OCI-M1 (cell line): Measurements from ENCODE around the gene SMIM7.
"Not testable (repeated sequence)": the region's sequence is repeated elsewhere in the genome, so short reads cannot be mapped to it uniquely, and the experiment has no call there.

Experiments used
- DNase-seq: peaks from one replicate; lab custom pipeline; 2025; lab: John Stamatoyannopoulos, UW

SMIM7 gene

DNA sequence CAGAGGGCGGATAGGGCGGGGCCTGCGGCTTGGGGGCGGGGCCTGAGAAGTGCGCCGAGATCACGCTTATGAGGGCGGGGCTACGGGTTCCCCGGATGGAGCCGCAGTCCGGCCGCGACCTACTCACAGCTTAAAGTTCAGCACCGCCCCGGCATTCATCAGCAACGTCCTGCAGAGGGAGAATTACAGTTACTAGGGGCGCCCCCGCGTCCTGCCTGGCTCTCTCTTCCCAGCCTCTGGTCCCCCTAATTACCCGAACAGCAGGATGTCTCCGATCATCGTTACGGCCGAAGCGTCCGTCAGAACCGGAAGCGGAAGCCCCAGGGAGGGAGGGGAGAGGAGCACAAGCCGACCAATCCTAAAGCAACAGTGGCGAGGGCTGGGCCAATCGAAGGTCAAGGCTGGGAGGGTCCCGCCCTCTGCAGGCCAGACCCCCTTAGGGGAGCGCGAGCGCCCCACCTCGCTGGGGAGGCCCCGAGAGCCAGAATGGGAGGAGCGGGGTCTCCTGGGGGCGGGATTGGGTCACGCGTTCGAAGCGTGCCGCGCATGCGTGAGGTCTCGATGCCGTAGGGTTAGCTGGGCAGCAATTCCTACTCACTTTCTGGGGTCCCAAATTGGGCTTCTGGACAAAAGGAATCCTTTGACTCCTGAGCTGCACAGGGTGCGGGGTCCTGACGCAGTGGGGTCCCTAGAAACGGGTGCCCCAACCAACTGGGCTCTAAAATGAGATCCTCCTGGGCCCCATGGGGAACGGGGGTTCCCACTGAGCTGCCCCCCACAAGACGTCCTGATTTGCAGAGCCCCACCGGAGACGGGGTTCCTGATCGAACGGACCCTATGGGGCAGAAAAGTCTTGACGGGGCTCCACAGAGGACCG, at the start of gene SMIM7:
Gene SMIM7 (minus strand): TSS at position 313 of the 877 bp plus-strand sequence. CDS start 34 bp downstream, at position 279.
- peak; percentile 100 for DNase-seq

DNA sequence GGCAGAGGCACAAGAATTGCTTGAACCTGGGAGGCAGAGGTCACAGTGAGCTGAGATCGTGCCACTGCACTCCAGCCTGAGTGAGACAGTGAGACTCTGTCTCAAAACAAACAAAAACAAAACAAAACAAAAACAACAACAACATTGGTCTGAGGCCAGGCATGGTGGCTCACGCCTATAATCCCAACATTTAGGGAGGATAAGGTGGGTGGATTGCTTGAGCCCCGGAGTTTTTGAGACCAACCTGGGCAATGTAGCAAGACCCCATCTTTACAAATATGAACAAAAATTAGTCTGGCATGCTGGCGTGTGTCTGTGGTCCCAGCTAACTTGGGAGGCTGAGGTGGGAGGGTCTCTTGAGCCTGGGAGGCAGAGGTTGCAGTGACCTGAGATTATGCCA, 43.7 kb upstream of the SMIM7 start:
- no peak for DNase-seq

DNA sequence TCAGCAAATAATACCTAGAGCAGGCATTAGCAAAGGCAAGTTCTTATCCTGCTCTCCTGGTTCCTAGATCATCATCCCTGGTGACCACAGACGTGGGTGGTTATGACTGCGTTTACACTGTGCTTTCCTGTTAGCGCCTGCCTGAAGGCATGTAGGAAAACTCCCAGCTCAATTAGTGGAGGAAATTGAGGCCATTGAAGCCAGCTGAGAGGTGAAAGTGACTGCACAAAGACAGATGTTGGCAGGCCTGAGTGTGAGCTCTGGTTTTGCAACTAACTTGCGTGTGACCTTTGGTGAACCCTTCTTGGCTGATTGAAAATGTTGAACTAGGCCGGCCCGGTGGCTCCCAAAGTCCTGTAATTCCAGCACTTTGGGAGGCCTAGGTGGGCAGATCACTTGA, 42.2 kb upstream of the SMIM7 start:
- no peak for DNase-seq

DNA sequence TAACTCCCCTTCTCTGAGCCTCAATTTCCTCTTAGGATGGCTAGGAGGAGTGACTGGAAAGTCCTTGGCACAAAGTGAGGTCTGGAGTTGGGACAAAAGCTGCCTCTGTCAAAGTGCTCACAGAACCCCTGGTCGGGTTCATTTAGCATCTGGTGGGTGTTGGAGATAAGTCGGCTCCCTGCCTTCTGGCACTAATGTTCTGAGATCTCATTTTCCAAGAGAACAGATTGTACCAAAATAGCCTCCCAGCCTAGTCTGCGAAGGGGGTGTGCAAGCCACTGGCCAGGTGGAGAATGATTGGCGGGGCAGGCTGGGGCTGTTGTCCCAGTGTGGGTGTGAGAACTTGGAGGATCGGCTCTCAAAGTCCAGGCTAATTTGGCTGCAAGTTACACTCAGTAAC, 39.0 kb upstream of the SMIM7 start:
- DNase-seq: no peak

DNA sequence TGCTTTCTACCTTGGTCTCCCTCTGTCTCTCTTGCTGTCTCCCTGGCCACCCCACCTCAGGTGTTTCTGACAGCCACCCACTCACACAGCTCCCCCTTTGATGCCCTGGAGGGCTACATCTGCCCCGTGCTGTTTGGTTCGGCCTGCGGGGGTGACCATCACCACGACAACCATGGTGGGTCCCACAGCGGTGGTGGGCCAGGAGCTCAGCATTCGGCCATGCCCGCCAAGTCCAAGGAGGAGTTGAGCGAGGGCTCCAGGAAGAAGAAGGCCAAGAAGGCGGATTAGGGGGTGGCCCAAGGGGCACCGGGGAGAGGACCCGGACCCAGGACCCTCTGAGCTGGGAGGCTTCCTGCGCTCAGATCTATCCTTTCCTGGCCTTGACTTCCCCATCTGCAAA, 28.1 kb upstream of the SMIM7 start:
- DNase-seq: no peak

DNA sequence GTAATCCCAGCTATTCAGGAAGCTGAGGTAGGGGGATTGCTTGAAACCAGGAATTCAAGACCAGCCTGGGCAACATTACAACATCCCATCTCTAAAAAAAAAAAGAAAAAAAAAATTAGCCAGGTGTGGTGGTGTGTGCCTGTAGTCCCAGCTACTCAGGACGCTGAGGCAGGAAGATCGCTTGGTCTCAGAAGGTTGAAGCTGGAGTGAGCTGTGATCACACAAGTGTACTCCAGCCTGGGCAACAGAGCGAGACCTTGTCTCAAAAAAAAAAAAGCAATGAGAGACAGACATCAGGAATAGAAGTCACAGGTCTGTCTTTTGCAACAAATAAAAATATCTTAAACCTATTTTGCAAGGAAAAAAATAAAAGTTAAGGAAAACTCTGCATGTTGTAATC, 24.3 kb upstream of the SMIM7 start:
- DNase-seq: no peak

DNA sequence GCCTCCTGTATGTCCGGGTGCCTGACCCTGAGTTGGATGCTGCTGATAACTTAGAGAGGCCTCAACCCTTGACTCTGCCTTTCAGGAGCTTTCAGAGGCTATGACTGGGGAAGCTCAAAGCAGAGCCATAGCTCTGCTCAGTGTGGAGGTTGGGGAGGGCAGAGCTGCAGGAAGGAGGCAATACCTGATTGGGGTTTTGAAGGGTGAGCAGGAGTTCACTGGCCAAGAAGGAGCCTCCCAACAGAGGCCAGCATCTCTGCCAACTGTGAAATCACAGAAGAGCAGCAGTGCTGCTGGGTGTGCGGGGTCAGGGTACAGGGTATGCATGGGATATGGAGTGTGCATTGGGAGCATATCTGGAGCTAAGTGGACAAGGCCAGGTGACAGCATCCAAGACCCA, 22.6 kb upstream of the SMIM7 start:
- DNase-seq: no peak

DNA sequence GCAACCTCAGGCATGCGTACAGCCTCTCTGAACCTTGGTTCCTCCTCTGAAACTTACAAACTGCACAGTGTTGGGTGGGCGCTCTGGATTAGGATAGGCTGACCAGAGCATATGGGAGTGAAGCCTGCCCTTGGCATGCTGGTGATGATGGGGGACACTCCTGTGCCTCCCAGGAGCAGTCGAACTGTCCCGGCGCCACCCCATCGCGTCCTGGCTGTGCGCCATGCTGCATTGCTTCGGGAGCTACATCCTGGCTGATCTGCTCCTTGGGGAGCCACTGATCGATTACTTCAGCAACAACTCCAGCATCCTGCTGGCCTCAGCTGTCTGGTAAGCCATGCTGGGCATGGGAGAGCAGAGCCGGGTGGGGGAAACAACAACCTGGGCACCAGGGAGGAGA, 19.9 kb upstream of the SMIM7 start:
- DNase-seq: no peak

DNA sequence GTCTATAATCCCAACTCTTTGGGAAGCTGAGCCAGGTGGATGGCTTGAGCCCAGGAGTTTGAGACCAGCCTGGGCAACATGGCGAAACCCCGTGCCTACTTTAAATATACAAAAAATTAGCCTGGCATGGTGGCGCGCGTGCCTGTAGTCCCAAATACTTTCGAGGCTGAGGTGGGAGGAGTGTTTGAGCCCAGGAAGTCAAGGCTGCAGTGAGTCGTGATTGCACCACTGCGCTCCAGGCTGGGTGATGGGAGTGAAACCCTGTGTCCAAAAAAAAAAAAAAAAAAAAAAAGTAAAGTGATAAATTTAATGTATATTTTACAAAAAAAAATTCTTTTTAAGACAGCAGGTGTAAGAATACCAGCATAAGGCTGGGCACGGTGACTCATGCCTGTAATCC, 18.6 kb upstream of the SMIM7 start:
- DNase-seq: no peak

DNA sequence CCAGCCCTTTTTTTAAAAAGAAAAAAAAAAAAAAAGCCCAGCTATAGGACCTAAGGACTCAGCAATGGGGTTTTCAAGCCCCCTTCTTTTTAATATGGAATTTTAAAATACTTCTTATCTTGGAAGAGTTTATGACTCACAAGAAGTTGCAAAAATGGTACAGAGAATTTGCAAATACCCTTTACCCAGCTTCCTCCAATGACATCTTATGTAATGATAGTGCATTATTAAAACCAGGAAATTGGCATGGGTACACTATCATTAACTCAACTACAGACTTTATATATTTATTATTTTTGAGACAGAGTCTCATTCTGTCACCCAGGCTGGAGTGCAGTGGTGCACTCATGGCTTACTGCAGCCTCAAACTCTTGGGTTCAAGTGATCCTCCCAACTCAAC, 17.1 kb upstream of the SMIM7 start:
- no peak for DNase-seq

DNA sequence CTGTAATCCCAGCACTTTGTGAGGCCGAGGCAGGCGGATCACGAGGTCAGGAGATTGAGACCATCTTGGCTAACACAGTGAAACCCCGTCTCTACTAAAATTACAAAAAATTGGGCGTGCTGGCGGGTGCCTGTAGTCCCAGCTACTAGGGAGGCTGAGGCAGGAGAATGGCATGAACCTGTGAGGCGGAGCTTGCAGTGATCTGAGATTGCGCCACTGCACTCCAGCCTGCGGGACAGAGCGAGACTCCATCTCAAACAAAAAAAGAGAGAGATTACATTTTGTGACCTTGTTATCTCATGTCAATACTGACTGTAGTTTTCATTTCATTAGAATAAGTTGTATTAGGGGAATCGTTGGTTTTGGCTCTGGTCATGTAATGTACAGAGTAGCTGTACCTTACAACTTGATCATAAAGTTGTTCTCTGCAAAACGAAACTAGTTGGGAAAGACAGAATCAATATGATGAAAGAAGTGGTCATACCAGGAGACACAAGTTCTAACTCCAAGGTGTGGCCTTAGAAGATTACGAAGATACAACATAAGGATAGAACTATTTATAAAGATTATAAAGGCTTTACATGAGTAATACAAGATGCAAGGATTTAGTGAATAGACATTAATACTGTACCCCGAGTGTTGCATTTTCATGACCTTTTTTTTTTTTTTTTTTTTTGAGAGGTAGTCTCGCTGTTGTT, 16.3 kb upstream of the SMIM7 start:
- peak; percentile 45 for DNase-seq

DNA sequence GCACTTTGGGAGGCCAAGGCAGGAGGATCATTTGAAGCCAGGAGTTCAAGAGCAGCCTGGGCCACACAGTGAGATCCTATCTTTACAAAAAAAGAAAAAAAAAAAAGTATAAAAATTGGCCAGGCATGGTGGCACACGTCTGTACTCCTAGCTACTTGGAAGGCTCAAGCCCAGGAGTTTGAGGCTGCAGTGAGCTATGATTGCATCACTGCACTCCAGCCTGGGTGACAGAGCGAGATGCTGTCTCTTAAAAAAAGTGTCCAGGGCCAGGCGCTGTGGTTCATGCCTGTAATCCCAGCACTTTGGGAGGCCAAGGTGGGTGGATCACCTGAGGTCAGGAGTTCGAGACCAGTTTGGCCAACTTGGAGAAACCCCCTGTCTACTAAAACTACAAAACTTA, 13.9 kb upstream of the SMIM7 start:
- DNase-seq: not testable (repeated sequence)

DNA sequence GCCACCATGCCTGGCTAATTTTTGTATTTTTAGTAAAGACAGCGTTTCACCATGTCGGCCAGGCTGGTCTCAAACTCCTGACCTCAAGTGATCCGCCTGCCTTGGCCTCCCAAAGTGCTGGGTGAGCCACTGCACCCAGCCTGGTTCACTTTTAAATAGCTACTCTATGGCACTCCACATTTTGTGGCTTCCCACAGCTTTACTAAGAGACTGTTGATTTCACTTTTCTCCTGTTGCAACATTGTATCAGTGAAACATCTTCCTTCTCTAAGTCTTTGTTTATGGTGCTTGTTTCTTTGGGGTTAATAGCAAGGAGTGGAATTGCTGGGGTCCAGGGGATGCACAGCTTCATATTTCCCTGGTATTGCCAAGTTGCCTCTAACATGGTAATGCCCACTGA, 13.3 kb upstream of the SMIM7 start:
- no peak for DNase-seq

DNA sequence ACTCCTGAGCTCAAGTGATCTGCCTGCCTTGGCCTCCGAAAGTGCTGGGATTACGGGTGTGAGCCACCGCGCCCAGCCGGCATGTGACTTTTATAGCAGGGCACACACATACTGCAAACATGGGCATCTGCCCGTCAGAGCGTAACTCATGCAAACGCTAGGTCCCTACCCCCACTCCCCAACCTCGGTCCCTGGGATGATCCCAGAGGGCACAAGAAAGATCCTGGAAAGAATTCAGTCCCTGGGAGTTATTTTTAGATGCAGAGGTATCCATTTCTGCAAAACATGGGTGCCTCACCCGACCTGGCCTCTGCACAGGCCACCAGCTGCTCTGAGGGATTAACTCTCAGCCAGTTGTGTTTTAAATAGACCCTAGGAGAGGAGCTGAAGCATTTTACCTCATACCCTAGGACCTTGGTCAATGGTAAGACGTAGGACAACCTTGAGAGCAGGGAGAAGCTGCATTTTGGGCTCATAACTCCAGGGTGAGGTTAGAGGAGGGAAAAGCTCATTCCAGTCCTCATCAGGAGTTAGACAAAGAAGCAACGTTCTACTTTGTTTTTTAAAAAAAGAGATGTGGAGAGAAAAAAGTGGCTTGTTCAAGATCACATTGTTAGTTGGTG, 11.8 kb upstream of the SMIM7 start:
- no peak for DNase-seq

DNA sequence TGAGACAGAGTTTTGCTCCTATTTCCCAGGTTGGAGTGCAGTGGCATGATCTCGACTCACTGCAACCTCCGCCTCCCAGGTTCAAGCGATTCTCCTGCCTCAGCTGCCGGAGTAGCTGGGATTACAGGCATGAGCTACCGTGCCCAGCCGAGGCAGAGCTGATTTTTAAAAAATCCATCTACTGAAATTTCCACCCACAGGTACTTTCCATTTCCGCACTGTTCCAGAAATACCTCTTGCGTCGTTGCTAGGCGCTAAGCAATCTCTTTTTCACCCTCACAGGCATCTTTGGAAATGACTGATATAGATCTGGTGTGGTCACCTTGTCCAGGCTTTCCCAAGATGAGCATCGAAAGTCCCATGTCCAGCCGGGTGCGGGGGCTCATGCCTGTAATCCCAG, 10.3 kb upstream of the SMIM7 start:
- DNase-seq: no peak

DNA sequence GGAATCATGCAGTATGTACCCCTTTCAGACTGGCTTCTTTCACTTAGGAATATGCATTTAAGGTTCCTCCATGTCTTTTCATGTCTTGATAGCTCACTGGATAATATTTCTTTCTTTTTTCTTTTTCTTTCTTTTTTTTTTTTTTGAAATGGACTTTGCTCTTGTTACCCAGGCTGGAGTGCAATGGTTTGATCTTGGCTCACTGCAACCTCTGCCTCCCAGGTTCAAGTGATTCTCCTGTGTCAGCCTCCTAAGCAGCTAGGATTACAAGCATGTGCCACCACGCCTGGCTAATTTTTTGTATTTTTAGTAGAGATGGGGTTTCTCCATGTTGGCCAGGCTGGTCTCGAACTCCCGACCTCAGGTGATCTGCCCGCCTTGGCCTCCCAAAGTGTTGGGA, 8.8 kb upstream of the SMIM7 start:
- DNase-seq: not testable (repeated sequence)

DNA sequence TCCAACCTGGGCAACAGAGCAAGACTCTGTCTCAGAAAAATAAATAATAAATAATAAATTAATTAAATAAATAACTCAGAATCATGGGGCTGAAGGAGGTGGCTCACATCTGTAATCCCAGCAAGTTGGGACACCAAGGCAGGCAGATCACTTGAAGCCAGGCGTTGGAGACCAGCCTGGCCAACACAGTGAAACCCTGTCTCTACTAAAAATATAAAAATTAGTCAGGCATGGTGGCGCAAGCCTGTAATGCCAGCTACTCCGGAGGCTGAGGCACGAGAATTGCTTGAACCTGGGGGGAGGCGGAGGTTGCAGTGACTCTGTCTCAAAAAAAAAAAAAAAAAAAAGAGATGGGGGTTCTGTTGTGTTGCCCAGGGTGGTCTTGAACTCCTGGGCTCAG, 8.2 kb upstream of the SMIM7 start:
- DNase-seq: no peak

DNA sequence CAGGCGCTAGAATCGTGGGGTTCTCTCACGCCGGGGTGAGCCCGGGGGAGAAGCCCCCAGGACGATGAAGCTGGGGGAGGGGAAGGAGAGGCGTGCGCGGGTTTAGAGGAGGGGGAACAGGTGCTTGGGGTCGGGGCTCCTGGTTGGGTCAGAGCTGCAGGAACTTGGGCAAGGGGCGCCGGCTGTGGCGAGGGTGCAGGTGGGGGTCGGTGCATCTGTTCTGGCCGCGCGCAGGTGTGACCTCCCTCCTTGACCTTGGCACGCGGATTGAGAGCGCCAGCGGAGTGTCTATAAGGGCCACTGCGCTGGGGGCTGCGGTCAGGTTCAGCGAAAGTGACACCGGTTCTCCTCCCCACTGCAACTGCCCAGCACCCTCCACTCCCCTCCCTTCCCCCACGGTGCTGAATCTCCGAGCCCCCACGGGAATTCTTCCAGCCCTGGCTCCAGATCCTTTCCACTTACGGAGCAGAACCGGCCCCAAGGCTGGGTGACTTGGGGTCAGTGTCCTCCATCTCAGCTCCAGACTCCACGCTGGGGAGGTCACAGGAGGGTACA, 1.6 kb upstream of the SMIM7 start:
- DNase-seq: peak; percentile 45

DNA sequence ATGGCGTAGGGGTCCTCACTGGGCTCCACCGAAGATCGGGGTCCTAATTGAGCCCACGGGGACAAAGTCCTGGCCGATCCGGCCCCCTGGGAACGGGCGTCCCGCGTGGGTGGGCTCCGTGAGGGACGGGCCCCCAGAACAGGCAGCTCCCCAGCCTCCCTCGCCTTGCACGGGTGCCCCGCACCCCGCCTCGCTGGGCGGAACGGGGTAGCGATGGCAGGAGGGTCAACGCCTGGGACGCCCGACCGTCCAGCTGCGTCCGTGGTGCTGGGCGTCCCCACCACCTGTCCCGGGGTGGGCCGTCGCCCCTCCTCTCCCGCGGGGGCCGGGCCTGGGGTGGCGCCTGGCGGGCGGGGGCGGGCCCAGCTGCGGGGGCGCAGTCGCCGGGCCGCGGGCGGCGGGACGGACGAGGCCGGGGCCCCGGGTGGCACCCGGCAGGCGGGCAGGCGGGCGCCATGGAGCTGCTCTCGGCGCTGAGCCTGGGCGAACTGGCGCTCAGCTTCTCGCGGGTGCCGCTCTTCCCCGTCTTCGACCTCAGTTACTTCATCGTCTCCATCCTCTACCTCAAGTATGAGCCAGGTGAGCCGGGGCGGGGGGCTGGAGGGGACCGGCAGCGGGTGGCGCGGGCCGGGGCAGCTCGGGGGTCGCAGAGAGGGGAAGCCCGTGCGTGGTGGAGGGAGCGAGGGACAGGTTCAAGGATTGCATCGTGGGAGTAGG, 977 bp upstream of the SMIM7 start, which contains the start of gene TMEM38A:
Gene TMEM38A (plus strand): TSS at position 377 of the 717 bp plus-strand sequence. CDS start 79 bp downstream, at position 456.
- no peak for DNase-seq

DNA sequence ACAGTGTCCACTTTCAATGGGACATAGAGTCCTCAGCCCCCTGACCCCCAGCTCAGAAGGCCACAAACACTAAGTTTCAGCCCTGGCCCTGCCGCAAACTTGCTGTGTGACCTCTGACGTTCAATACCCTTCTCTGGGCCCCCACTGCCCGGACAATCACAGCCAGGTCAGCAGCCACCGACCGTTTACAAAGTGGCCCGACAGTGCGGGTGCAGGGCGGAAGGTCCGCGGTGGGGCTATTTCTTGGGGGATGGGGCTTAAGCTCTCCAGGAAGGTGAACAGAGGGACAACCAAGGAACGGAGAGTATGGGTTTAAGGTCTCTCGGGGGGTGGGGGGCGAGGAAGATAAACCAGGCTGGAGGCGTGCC, 496 bp downstream of the SMIM7 start:
- DNase-seq: no peak

DNA sequence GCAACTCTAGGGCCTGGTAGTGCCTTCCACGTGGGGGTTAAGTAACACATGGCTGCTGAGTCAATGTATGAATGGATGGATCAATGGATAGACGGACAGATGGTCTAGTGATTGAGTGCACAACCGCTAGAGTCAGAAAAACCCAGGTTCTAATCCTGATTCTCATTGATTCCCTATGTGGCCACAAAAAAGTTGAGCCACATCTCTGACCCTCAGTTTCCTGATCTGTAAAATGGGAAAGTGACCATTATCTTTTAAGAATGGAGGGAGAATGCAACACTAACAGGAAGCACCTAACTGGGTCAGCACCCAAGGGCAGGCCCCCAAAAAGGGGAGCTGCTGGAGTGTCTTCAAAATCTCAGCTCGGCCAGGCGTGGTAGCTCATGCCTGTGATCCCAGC, 2.6 kb downstream of the SMIM7 start:
- DNase-seq: no peak

DNA sequence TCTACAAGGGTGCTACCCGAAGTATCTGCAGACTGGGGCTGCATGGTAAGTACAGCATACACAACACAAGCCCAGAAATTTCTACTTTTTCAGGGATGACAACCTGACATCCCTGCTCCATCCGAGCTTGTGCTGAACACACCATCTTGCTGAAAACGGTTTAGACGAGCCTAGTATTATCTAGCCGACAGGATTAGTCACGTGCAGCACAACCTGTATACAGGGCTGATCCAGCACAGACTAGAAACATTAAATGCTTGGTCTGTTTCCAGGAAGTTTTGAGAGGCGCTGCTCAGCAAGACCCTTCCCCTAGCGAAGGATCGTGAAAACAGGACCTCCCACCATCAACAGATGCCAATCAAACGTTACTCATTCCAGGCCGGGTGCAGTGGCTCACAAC, 4.2 kb downstream of the SMIM7 start:
- DNase-seq: no peak
